GM21737 (cell line): ENCODE data around the gene VWCE.

ENCODE experiments used
- ATAC-seq: cut with Tn5 transposase; IDR thresholded peaks from one replicate; pipeline ENCODE4 v1.9.1; 2021; ENCODE audit warnings: mild to moderate bottlenecking, moderate library complexity; ENCODE audit not compliant: unreplicated experiment

Gene VWCE

GRCh38 chr11:61281581-61282250, 13.4 kb downstream of the VWCE start:
- no peak for ATAC-seq

- ATAC-seq, result no peak
These were observed 14.1 kb downstream of the VWCE start for GRCh38 chr11:61280883-61281580.

GRCh38 chr11:61279934-61280659, 15.0 kb downstream of the VWCE start:
- ATAC-seq, result no peak

- no peak for ATAC-seq
These were observed 17.1 kb downstream of the VWCE start for GRCh38 chr11:61278001-61278470.

GRCh38 chr11:61277186-61278000, 17.7 kb downstream of the VWCE start:
- ATAC-seq, result no peak

GRCh38 chr11:61275191-61275590, 19.9 kb downstream of the VWCE start:
- ATAC-seq, result no peak

GRCh38 chr11:61274084-61274483, 21.0 kb downstream of the VWCE start:
- no peak for ATAC-seq

GRCh38 chr11:61273178-61274078, 21.7 kb downstream of the VWCE start:
- ATAC-seq, result no peak

GRCh38 chr11:61272731-61273130, 22.4 kb downstream of the VWCE start:
- no peak for ATAC-seq

- no peak for ATAC-seq
These were observed 24.6 kb downstream of the VWCE start for GRCh38 chr11:61270354-61271076.

GRCh38 chr11:61268588-61269250, 26.4 kb downstream of the VWCE start:
- ATAC-seq, result no peak

GRCh38 chr11:61267437-61267841, 27.7 kb downstream of the VWCE start:
- no peak for ATAC-seq

GRCh38 chr11:61266602-61267001, 28.5 kb downstream of the VWCE start:
- no peak for ATAC-seq

- ATAC-seq, result no peak
These were observed 29.8 kb downstream of the VWCE start for GRCh38 chr11:61265357-61265756.

- ATAC-seq, result no peak
These were observed 30.3 kb downstream of the VWCE start for GRCh38 chr11:61264795-61265194.

- ATAC-seq, result no peak
These were observed 30.7 kb downstream of the VWCE start for GRCh38 chr11:61264371-61264770.

- no peak for ATAC-seq
These were observed 35.8 kb downstream of the VWCE start for GRCh38 chr11:61259363-61259762.

- no peak for ATAC-seq
These were observed 36.6 kb downstream of the VWCE start for GRCh38 chr11:61258546-61258945.
